ENCODE measurements around the gene AIFM1.

- TF ChIP-seq CTCF (conservative IDR thresholded peaks at IDR 0.05; ENCODE audit: low read depth, low read length) (no peak), EZH2 (IDR thresholded peaks at IDR 0.05; ENCODE audit: borderline replicate concordance, low read depth, low read length, poor library complexity, severe bottlenecking) (no peak)
Observed at GRCh38 chrX:130167040-130167439, 1.4 kb upstream of the AIFM1 start.
